ENCODE results near the gene EPHB2.

The EPHB2 gene

GRCh38 chr1:22819361-22819760, 108.7 kb downstream of the EPHB2 start:
- DNase-seq (ENCODE audit: low read depth) = no peak

DNA sequence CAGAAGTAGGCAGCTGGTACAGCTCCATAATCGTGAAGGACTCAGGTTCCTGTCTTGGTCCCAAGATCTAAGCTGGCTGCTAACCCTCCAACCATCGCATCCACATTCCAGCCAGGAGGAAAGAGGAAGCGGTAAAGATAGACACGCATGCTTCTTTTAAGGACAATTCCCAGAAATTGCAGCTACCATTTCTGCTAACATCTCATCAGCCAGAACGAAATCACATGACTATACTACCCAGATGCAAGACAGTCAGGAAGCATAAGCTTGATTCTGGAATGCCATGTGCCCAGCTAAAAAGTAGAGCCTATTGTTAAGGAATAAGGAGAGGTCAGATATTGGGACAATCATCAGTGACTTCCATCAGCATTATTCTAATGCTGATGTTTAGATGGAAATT, 110.4 kb downstream of the EPHB2 start:
- DNase-seq (ENCODE audit: low read depth) = peak; percentile 27

DNA sequence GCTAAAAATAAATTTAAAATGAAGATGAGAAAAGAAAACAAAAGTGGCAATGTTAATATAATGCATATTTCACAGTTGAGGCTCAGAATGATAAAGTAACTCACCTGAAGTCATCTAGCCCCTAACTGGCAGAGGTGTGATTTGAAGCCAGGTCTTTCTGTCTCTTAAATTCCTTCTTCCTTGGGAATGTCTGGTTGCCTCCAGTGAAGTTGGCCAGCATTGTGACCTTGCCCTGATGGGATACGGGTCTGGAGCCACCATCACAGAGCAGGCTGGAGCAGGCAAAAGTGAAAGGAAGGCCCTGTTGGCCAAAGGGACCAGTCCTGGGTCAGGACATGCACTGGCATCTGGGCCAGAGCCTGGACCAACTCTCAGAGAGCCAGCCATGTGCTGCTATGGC, 111.7 kb downstream of the EPHB2 start:
- no peak for DNase-seq (ENCODE audit: low read depth)

DNA sequence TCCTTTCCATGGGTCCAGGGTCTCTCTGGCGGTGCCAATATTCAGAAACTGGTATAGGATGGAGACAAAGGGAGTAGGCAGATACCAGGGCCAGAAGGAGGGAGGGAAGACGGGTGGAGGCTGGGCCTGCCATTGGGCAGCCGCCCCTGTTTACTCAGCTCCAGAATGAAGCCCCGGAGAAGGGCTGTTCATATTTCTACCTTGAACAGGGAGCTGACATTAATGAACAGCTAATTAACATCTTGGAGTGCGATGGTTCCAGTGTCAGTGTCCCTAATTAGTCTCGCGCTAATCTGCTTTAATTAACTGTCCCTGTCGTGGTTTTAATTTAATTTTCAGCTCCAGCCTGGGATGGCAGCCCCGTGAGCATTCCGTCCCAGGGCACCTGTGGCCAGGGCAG, 113.8 kb downstream of the EPHB2 start:
- no peak for DNase-seq (ENCODE audit: low read depth)

DNA sequence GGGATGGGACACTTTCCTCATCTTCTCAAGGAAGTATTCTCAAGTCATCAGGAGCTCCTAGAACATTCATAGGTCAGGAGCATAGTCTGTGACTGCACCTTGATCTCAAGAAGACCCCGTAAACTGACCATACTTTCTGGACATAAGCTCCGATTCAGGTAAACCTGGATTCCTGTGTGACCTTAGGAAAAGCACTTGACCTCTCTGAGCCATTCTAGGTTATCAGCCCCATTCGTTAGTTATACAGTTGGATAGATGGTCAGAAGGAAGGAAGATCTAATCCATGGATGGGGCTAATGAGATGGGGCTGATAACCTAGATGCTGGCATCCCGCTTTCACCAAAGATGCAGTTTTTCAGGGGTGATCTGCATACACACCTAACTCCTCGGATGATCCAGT, 114.3 kb downstream of the EPHB2 start:
- no peak for DNase-seq (ENCODE audit: low read depth)

DNA sequence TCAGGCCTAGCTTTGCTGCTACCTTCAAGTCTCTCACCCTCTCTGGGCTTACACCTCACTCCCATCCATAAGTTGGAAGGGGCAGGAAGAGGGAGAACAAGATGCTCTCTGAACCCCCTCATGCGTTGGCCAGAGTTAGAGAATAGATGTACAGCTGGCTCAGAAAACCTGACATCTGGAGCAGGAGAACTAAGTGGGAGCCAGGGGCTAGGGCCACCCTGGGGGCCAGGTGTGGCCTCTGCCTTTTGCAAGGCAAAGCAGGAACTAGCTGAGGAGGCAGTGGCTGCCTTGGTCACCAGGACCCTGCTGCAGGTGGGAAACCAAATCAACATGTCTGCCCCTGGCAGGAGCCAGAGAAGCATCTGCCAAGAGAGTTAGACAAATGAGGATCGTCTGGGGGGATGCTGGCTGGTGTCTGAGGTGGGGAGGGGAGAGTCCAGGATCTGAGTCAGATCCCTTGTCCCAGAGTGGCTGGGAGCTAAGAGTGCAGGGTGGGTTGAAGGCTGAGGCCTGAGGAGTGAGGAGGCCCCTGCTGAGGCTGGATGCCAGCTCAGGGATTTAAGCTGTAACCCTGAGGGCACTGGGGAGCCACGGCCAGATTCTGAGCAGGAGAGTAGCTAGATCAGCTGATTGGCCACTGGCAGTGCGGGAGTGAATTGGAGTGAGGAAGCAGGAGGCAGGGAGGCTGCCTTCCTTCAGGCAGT, 115.0 kb downstream of the EPHB2 start:
- DNase-seq (ENCODE audit: low read depth) = no peak

DNA sequence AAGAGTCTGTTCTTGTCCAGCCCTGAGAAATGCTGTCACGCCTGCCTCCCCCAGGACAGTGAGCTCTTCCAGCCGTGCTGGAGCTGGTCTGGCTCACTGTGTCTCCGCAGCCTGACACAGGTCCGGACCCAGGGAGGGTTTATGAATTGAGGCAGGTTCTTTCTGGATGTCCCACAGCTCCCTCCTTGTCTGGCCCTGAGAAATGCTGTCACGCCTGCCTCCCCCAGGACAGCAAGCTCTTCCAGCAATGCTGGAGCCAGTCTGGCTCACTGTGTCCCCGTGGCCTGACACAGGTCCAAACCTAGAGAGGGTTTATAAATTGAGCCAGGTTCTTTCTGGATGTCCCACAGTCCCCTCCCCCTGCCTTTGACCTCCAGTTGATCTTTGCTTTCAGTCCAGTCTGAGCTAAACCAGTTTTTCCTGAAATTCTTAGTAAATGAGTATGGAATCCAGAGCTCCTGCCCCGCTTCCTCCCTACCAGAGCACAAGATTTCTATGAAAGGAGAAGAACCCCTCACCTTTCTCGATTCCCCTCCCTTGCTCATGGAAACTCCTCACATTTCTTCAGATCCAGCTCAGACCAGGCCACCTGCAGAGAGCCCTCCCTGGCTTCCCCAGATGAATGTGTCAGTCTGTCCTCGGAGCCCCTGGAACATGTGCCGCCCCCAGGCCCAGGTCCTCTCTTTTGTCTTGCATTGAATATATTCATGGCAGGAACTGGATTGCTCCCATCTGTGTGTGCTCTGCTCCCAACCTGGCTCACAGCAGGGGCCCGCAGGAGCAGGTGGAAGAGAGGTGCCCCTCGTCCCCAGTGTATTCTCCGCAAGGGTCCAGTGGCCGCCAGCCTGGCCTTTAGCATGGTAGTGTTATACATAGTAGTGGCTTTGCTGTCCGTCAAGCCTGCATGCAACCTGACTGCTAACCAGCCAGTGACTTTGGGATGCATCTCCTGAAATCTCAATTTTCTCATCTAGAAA, 116.3 kb downstream of the EPHB2 start:
- peak; percentile 64 for DNase-seq (ENCODE audit: low read depth)

GRCh38 chr1:22827666-22828483, 117.2 kb downstream of the EPHB2 start:
- peak; percentile 41 for DNase-seq (ENCODE audit: low read depth)

- DNase-seq (ENCODE audit: low read depth) = peak; percentile 46
Measured at GRCh38 chr1:22828484-22829308, 118.1 kb downstream of the EPHB2 start.

GRCh38 chr1:22829309-22829989, 118.8 kb downstream of the EPHB2 start:
- no peak for DNase-seq (ENCODE audit: low read depth)

GRCh38 chr1:22830041-22830566, 119.5 kb downstream of the EPHB2 start:
- DNase-seq (ENCODE audit: low read depth) = no peak

DNA sequence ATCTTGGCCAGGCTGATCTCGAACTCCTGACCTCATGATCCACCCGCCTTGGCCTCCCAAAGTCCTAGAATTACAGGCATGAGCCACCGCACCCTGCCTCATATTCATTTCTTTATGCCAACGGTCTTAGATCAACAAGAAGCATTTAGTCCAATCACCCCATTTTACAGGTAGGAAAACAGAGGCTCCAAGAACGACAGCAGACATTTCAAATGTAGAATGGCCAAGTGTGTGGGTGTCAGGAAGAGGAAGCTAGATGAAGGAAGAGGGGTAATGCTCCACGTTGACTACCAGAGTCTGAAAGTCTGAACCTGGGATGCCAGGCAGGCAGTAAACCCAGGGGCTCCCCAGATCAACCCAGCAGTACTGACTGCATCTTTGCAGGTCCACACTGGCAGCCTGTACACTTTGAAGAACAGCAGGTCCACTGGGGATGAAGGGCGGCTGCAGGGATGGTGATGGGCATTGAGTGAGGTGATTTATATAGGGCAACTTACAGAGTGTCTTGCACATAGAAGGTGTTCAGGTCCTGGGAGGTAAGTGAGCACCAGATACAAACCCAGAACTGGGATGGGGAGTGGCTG, 120.2 kb downstream of the EPHB2 start:
- no peak for DNase-seq (ENCODE audit: low read depth)

DNA sequence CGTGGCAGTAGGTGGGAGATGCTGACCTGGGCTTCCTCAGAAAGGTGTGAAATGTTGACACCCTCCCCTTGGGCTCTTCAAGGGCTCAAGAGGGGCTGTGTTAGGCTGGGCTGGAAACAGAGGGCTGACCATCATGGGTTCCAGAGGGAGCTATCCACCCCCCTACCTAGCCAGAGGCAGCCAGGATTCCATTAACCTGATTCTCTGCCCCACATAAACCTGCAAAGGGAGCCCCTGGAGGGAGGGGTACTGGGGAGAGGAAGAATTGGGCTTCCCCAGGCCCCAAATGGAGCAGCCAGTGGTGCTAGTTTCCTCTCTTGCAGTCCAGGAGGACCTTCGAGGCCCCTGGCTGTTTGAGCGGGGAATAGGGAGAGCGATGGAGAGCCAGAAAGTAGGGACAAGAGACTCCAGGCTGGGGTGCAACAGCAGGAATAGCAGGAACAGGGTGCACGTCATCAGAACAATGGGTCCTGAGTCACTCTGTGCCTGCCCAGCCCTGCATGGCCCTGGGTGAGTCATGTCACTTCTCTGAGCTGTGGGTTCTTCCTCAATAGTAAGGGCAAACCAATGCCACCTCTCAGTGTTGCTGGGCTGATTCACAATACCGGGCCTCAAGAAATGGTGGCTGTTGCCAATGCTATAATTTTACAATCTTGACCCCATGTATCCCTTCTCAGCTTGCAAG, 121.2 kb downstream of the EPHB2 start:
- peak; percentile 87 for DNase-seq (ENCODE audit: low read depth)

DNA sequence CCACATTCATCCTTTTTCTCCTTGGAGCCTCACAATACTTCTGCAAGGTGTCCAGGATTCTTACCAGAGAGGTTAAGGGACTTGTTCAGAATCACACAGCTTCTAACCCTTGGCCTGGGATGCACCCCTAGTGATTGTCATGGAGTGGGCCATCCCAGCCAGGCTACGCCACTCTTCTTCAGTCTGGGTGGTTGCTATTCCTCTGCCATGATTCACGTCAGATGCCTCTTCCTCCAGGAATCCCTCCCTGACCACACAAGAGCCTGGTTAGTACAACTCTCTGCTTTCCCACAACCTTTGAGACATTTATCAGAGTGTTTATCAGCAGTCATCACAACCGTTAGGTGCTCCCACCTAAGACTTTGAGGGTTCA, 121.8 kb downstream of the EPHB2 start:
- DNase-seq (ENCODE audit: low read depth) = peak; percentile 94

- no peak for DNase-seq (ENCODE audit: low read depth)
Measured at GRCh38 chr1:22833699-22834098, 123.1 kb downstream of the EPHB2 start.

DNA sequence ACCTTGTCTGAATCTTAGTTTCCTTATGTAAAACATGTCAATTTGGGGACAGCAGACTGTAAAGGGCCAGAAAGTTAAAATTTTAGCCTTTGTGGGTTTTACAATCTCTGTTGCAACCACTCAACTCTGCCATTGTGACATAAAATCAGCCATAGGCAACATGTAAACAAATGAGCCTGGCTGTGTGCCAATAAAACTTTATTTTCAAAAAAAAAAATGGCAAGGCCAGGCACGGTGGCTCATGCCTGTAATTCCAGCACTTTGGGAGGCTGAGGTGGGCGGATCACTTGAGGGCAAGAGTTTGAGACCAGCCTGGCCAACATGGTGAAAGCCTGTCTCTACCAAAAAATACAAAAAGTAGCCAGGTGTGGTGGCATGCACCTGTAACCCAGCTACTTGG, 123.8 kb downstream of the EPHB2 start:
- DNase-seq (ENCODE audit: low read depth) = peak; percentile 69

DNA sequence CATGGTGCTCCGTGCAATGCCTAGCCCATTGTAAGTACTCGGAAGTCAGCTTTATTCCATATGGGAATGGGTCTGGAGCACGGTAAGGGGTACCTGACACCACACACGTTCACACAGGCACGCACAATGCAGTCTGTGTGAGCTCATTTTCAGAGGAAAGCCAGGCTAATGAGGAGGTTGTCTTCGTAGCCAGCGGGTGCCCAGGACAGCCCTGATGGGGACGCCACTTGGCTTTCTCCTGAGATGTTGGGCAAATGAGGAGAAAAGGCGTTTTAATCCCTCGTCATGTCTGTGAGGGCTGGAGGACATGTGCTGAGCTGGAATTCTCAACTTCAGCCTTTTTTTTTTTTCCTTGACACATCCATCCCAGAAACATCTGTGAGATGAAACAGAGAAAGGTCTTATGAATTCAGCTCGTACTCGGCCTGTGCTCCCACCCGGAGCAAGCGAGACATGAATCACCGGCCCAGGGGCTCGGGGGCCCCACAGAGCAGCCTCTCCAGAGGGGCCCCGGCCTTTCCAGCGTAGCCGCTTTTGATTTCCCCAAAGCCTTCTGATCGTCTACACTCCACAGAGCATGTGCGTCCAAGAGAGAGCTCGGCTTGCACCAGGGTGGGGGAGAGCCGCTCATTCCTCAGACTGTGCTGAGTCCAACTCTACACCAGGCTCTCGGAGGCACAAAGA, 125.1 kb downstream of the EPHB2 start:
- DNase-seq (ENCODE audit: low read depth) = peak; percentile 83

- no peak for DNase-seq (ENCODE audit: low read depth)
Measured at GRCh38 chr1:22836850-22837249, 126.2 kb downstream of the EPHB2 start.

GRCh38 chr1:22837332-22837731, 126.7 kb downstream of the EPHB2 start:
- DNase-seq (ENCODE audit: low read depth) = no peak
